Measurements from ENCODE around the gene TMEM95. TPM values are rescaled to one million over a fixed set of nuclear protein-coding genes. Genes with fewer than 3 reads are reported as not detected.

The TMEM95 gene
- total and polyA plus RNA-seq, 11 donors: not detected

- 87 to 91% (median 90%) methylated on average over 10 of the region's 10 CpGs for WGBS, 4 donors
- peaks cover 0 to 41% (median 11%) of the 10 kb centered on the region in 9 donors for H3K27me3 ChIP-seq
- ATAC-seq (no peak), DNase-seq (no peak)
- no peak overlapping the region for H3K27ac ChIP-seq
- peaks cover 0 to 4% (median 0%) of the 10 kb centered on the region in 12 donors for H3K9me3 ChIP-seq
- H3K36me3 ChIP-seq: peaks cover 0 to 6% (median under 1%) of the 10 kb centered on the region in 9 donors
- intact Hi-C loops (cut with DNase I): no loop called here
- no peak overlapping the region for H3K4me3 ChIP-seq
- peaks cover 0 to 36% (median 22%) of the 10 kb centered on the region in 12 donors for H3K4me1 ChIP-seq
- TF ChIP-seq CTCF (IDR thresholded peaks at IDR 0.05) (no peak), POLR2A (IDR thresholded peaks at IDR 0.05) (no peak)
These were observed 27.9 kb downstream of the TMEM95 start for GRCh38 chr17:7382901-7383300.

- DNase-seq: no peak
- TF ChIP-seq POLR2A (IDR thresholded peaks at IDR 0.05): no peak
- no peak for TF ChIP-seq CTCF (IDR thresholded peaks at IDR 0.05)
- H3K9me3 ChIP-seq: peaks cover 0 to 4% (median 0%) of the 10 kb centered on the region in 12 donors
- peaks cover 0 to 36% (median 22%) of the 10 kb centered on the region in 12 donors for H3K4me1 ChIP-seq
- peaks cover 0 to 41% (median 11%) of the 10 kb centered on the region in 9 donors for H3K27me3 ChIP-seq
- peaks cover 0 to 10% (median 4%) of the 10 kb centered on the region in 9 donors for H3K36me3 ChIP-seq
- no peak overlapping the region for H3K27ac ChIP-seq
- ATAC-seq: no peak
- 65 to 79% (median 78%) methylated on average over 5 to 11 of the region's 11 CpGs for WGBS, 4 donors
- peak overlapping the region in 8 of 12 donors; percentile 41 to 60 (median 53) for H3K4me3 ChIP-seq
- intact Hi-C loops (cut with DNase I): no loop called here
These were observed 28.4 kb downstream of the TMEM95 start for GRCh38 chr17:7383371-7383741.

GRCh38 chr17:7383742-7384488, 29.0 kb downstream of the TMEM95 start:
- H3K4me3 ChIP-seq: peak overlapping the region; percentile 21 to 60 (median 48)
- intact Hi-C loops (cut with DNase I): no loop called here
- peaks cover 0 to 36% (median 22%) of the 10 kb centered on the region in 12 donors for H3K4me1 ChIP-seq
- WGBS, 4 donors: 12 to 32% (median 19%) methylated on average over 37 to 65 of the region's 65 CpGs
- TF ChIP-seq POLR2A (IDR thresholded peaks at IDR 0.05): no peak
- H3K9me3 ChIP-seq: peaks cover 0 to 4% (median 0%) of the 10 kb centered on the region in 12 donors
- DNase-seq (peak in 4 of 5 donors; percentile 38 to 76 (median 44)), ATAC-seq (peak in 3 of 4 donors; percentile 52 to 59 (median 54))
- H3K36me3 ChIP-seq: peaks cover 0 to 16% (median 8%) of the 10 kb centered on the region in 9 donors
- H3K27me3 ChIP-seq: peaks cover 0 to 41% (median 11%) of the 10 kb centered on the region in 9 donors
- H3K27ac ChIP-seq: peak overlapping the region in 2 of 12 donors; percentile 0 to 43

- whole genome bisulfite sequencing, 4 donors: 49 to 61% (median 56%) methylated on average over 22 to 23 of the region's 23 CpGs
- DNase-seq (no peak), ATAC-seq (no peak)
- H3K4me1 ChIP-seq: peaks cover 0 to 36% (median 22%) of the 10 kb centered on the region in 12 donors
- peaks cover 0 to 23% (median 12%) of the 10 kb centered on the region in 9 donors for H3K36me3 ChIP-seq
- TF ChIP-seq POLR2A (IDR thresholded peaks at IDR 0.05): no peak
- TF ChIP-seq CTCF (IDR thresholded peaks at IDR 0.05): no peak
- H3K9me3 ChIP-seq: no peaks in the 10 kb centered on the region
- peaks cover 0 to 40% (median 6%) of the 10 kb centered on the region in 9 donors for H3K27me3 ChIP-seq
- peak overlapping the region in 11 of 12 donors; percentile 21 to 60 (median 49) for H3K4me3 ChIP-seq
- peak overlapping the region in 2 of 12 donors; percentile 0 to 43 for H3K27ac ChIP-seq
- intact Hi-C loops (cut with DNase I): no loop called here
These were observed 29.6 kb downstream of the TMEM95 start for GRCh38 chr17:7384489-7385081.

Data from heart left ventricle (tissue), 16 donors.